ENCODE data around the gene GHRHR.

GHRHR gene

GRCh38 chr7:30963842-30964241, at the start of gene GHRHR:
GHRHR (plus strand) TSS chr7:30963953; CDS start chr7:30964069, 116 bp downstream.
- Mint-ChIP-seq H3K27ac (no peak within 1 kb of the TSS), H3K27me3 (peaks cover 15% of the 10 kb centered on the region), H3K4me1 (ENCODE audit: low read depth) (no peaks in the 10 kb centered on the region), H3K4me3 (no peak within 1 kb of the TSS), H3K36me3 (ENCODE audit: low read depth) (no peaks in the 10 kb centered on the region), H3K9me3 (no peaks in the 10 kb centered on the region)
- no peak for DNase-seq

- no peaks in the 10 kb centered on the region for H3K27me3 Mint-ChIP-seq
- H3K9me3 Mint-ChIP-seq, result no peaks in the 10 kb centered on the region
- no peaks in the 10 kb centered on the region for H3K36me3 Mint-ChIP-seq (ENCODE audit: low read depth)
- H3K4me1 Mint-ChIP-seq (ENCODE audit: low read depth), result no peaks in the 10 kb centered on the region
- no peak overlapping the region for H3K27ac Mint-ChIP-seq
- no peak for DNase-seq
- no peak overlapping the region for H3K4me3 Mint-ChIP-seq
These were observed 49.2 kb upstream of the GHRHR start for GRCh38 chr7:30914596-30914995.

GRCh38 chr7:30915005-30915601, 48.6 kb upstream of the GHRHR start:
- Mint-ChIP-seq H3K9me3 (no peaks in the 10 kb centered on the region), H3K27ac (no peak overlapping the region), H3K4me3 (no peak overlapping the region), H3K36me3 (ENCODE audit: low read depth) (no peaks in the 10 kb centered on the region), H3K4me1 (ENCODE audit: low read depth) (no peaks in the 10 kb centered on the region), H3K27me3 (no peaks in the 10 kb centered on the region)
- no peak for DNase-seq

- Mint-ChIP-seq H3K27me3 (no peaks in the 10 kb centered on the region), H3K4me3 (no peak overlapping the region), H3K36me3 (ENCODE audit: low read depth) (no peaks in the 10 kb centered on the region)
These were observed 48.0 kb upstream of the GHRHR start for GRCh38 chr7:30915751-30916150.

GRCh38 chr7:30916255-30916654, 47.5 kb upstream of the GHRHR start:
- Mint-ChIP-seq H3K27me3 (no peaks in the 10 kb centered on the region), H3K36me3 (ENCODE audit: low read depth) (no peaks in the 10 kb centered on the region), H3K4me3 (no peak overlapping the region), H3K4me1 (ENCODE audit: low read depth) (no peaks in the 10 kb centered on the region), H3K9me3 (no peaks in the 10 kb centered on the region), H3K27ac (no peak overlapping the region)
- no peak for DNase-seq

More at GRCh38 chr7:30915751-30916150, 48.0 kb upstream of the GHRHR start:
- no peak for DNase-seq
- Mint-ChIP-seq H3K9me3 (no peaks in the 10 kb centered on the region), H3K4me1 (ENCODE audit: low read depth) (no peaks in the 10 kb centered on the region), H3K27ac (no peak overlapping the region)

- H3K4me3 Mint-ChIP-seq, result no peak overlapping the region
- H3K36me3 Mint-ChIP-seq (ENCODE audit: low read depth), result no peaks in the 10 kb centered on the region
- no peaks in the 10 kb centered on the region for H3K4me1 Mint-ChIP-seq (ENCODE audit: low read depth)
- H3K27ac Mint-ChIP-seq, result no peak overlapping the region
- no peak for DNase-seq
- H3K9me3 Mint-ChIP-seq, result no peaks in the 10 kb centered on the region
- no peaks in the 10 kb centered on the region for H3K27me3 Mint-ChIP-seq
These were observed 47.0 kb upstream of the GHRHR start for GRCh38 chr7:30916767-30917166.

DNA sequence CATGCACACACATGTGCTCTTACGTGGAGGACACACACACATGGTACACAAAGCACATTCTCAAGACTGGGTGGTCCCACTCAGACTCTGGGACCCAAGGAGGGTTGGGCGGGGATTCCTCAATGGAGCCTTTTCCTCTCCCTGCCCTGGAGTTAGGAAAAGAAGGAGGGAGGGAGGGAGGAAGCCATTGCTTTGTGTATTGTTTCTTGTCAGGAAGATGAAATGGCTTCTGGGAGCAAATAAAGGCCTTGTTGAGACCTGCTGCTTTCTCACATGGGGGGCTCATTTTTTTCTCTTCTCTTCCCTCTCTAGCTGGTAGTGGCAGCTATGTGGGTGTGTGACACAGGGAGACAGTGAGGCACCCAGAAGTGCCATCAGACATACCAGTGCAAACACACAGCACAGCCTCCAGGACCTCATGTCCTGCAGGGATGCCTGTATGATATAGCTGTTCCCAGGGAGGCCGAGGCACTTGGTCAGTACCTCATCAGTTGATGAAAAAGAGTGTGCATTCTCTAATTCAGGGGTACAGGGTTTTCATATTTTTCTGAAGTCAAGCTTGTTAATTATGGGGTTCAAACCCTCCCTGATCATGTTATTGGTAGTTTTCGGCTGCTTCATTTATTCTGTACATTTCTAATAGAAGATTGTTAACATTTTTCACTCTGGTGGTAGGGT, 46.4 kb upstream of the GHRHR start:
- no peak overlapping the region for H3K27ac Mint-ChIP-seq
- no peaks in the 10 kb centered on the region for H3K36me3 Mint-ChIP-seq (ENCODE audit: low read depth)
- no peaks in the 10 kb centered on the region for H3K4me1 Mint-ChIP-seq (ENCODE audit: low read depth)
- H3K27me3 Mint-ChIP-seq, result no peaks in the 10 kb centered on the region
- H3K4me3 Mint-ChIP-seq, result no peak overlapping the region
- no peaks in the 10 kb centered on the region for H3K9me3 Mint-ChIP-seq
- no peak for DNase-seq

- H3K36me3 Mint-ChIP-seq (ENCODE audit: low read depth), result no peaks in the 10 kb centered on the region
- H3K27ac Mint-ChIP-seq, result no peak overlapping the region
- H3K27me3 Mint-ChIP-seq, result no peaks in the 10 kb centered on the region
- no peaks in the 10 kb centered on the region for H3K4me1 Mint-ChIP-seq (ENCODE audit: low read depth)
- no peak for DNase-seq
- H3K4me3 Mint-ChIP-seq, result no peak overlapping the region
- no peaks in the 10 kb centered on the region for H3K9me3 Mint-ChIP-seq
These were observed 45.1 kb upstream of the GHRHR start for GRCh38 chr7:30918676-30919075.

- Mint-ChIP-seq H3K9me3 (no peaks in the 10 kb centered on the region), H3K4me3 (no peak overlapping the region), H3K36me3 (ENCODE audit: low read depth) (no peaks in the 10 kb centered on the region), H3K27me3 (no peaks in the 10 kb centered on the region), H3K4me1 (ENCODE audit: low read depth) (no peaks in the 10 kb centered on the region), H3K27ac (no peak overlapping the region)
- no peak for DNase-seq
These were observed 43.7 kb upstream of the GHRHR start for GRCh38 chr7:30920021-30920583.

- no peaks in the 10 kb centered on the region for H3K4me1 Mint-ChIP-seq (ENCODE audit: low read depth)
- no peak overlapping the region for H3K4me3 Mint-ChIP-seq
- H3K27me3 Mint-ChIP-seq, result no peaks in the 10 kb centered on the region
- H3K27ac Mint-ChIP-seq, result no peak overlapping the region
- no peak for DNase-seq
- H3K9me3 Mint-ChIP-seq, result no peaks in the 10 kb centered on the region
- no peaks in the 10 kb centered on the region for H3K36me3 Mint-ChIP-seq (ENCODE audit: low read depth)
These were observed 42.9 kb upstream of the GHRHR start for GRCh38 chr7:30920584-30921539.

- no peak overlapping the region for H3K4me3 Mint-ChIP-seq
- H3K36me3 Mint-ChIP-seq (ENCODE audit: low read depth), result no peaks in the 10 kb centered on the region
- peak; percentile 8 for DNase-seq
- no peak overlapping the region for H3K27ac Mint-ChIP-seq
- H3K9me3 Mint-ChIP-seq, result no peaks in the 10 kb centered on the region
- H3K4me1 Mint-ChIP-seq (ENCODE audit: low read depth), result no peaks in the 10 kb centered on the region
- H3K27me3 Mint-ChIP-seq, result no peaks in the 10 kb centered on the region
These were observed 42.0 kb upstream of the GHRHR start for GRCh38 chr7:30921540-30922401.

- no peak overlapping the region for H3K4me3 Mint-ChIP-seq
- peak; percentile 6 for DNase-seq
- no peaks in the 10 kb centered on the region for H3K9me3 Mint-ChIP-seq
- H3K27ac Mint-ChIP-seq, result no peak overlapping the region
- no peaks in the 10 kb centered on the region for H3K27me3 Mint-ChIP-seq
- H3K4me1 Mint-ChIP-seq (ENCODE audit: low read depth), result no peaks in the 10 kb centered on the region
- no peaks in the 10 kb centered on the region for H3K36me3 Mint-ChIP-seq (ENCODE audit: low read depth)
These were observed 41.2 kb upstream of the GHRHR start for GRCh38 chr7:30922596-30922995.

DNA sequence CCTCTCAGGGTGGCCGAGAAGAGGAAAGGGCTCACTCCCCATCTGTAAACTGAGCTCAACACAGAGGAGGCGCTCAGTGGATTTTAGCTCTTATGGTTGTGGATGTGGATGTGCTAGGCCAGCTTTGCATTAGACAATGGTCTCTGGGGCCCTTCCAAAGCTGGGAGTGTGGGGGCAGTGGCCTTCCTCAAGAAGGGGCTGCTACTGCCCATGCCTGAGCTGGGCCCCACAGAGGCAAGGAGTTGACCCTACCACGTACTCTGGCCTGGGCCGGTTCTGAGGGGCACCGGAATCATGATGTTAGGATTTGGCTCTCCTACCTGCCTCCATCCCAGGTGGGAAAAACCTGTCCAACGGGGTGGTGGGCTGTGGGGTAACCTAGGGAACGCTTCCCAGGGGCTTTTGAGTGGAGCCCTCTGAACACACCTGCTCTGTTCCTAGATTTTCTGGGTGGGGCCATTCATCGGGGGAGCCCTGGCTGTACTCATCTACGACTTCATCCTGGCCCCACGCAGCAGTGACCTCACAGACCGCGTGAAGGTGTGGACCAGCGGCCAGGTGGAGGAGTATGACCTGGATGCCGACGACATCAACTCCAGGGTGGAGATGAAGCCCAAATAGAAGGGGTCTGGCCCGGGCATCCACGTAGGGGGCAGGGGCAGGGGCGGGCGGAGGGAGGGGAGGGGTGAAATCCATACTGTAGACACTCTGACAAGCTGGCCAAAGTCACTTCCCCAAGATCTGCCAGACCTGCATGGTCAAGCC, 40.6 kb upstream of the GHRHR start:
- no peaks in the 10 kb centered on the region for H3K27me3 Mint-ChIP-seq
- no peak overlapping the region for H3K4me3 Mint-ChIP-seq
- H3K9me3 Mint-ChIP-seq, result no peaks in the 10 kb centered on the region
- DNase-seq, result peak; percentile 20
- no peaks in the 10 kb centered on the region for H3K36me3 Mint-ChIP-seq (ENCODE audit: low read depth)
- H3K4me1 Mint-ChIP-seq (ENCODE audit: low read depth), result no peaks in the 10 kb centered on the region
- no peak overlapping the region for H3K27ac Mint-ChIP-seq
